GDM1 (cell line): Measurements from ENCODE around the gene GP5.

Source experiments
- DNase-seq: peaks from one replicate; lab custom pipeline; 2025; lab: John Stamatoyannopoulos, UW

GP5 gene, protein sequence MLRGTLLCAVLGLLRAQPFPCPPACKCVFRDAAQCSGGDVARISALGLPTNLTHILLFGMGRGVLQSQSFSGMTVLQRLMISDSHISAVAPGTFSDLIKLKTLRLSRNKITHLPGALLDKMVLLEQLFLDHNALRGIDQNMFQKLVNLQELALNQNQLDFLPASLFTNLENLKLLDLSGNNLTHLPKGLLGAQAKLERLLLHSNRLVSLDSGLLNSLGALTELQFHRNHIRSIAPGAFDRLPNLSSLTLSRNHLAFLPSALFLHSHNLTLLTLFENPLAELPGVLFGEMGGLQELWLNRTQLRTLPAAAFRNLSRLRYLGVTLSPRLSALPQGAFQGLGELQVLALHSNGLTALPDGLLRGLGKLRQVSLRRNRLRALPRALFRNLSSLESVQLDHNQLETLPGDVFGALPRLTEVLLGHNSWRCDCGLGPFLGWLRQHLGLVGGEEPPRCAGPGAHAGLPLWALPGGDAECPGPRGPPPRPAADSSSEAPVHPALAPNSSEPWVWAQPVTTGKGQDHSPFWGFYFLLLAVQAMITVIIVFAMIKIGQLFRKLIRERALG

DNA sequence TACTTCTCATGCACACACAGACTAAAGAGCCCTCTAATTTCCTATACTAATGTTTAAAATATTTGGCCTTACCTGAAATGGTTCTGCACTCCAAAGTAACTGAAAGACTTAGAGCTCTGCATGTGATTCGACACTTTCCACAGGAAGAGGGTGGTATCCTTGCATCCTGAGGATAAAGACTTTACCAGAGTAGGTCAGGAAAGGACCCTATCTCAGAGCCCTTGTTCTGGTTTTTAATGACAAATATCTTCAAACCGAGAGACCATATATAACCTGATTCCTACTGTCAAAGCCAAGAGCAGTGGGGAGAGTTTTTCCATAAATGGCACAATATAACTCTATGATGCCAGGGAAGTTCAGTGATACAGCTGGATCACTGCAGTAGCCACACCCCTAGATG is at the start of gene GP5:
GP5 (minus strand) TSS at position 101 of the 400 bp plus-strand sequence. CDS start 984 bp downstream, outside the sequence.
- DNase-seq: peak; percentile 30

DNA sequence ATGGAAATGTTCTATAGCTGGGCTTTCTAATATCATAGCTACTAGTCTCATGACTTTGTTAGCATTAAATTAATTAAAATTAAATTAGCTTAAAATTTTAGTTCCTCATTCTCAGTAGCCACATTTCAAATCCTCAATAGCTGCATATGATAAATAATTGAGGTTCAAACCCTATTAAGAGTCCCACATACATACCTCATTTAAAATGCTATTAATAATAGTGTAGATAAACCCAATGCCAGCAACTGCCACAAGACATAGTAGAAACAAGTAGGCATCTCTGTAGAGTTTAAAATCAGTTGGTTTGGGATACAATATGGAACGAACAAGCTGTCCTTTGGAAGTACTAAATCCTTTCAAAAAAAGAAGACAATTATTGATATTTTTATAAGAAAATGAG is 48.6 kb upstream of the GP5 start:
- no peak for DNase-seq

DNA sequence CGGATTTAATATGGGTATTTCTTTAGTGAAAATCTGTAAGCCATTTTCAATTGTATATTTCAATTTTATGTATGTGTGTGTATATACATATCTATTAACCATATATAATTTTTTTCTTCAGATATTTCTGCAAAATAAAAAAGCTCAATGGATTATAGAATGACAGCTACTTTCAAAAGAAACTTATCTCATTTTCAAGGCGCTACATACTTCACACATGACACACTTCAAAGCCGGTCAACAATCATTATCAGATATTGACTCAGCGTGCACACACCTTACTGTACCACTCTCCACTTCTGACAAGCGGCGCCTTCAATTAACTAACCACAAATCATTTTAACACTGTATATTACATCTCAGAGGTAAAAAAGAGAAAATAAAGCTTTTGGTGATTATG is 48.1 kb upstream of the GP5 start:
- DNase-seq: no peak

DNA sequence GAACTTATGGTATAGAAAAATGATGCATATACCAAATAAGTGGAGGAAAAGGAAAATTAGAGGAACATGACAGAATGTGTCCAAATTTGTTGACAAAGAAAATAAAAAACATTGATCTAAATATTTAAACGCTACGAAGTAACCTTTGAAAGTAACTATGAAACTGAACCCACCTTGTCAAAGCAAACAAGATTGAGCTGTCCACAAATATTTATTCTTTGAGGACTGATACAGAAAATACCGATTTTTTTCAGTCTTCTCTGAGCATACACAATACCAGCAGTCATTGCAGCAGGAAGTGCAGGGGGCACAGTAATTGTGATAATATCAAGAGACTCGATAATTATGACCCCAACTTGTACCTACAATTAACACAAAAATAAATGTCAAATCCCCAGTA is 47.7 kb upstream of the GP5 start:
- no peak for DNase-seq

DNA sequence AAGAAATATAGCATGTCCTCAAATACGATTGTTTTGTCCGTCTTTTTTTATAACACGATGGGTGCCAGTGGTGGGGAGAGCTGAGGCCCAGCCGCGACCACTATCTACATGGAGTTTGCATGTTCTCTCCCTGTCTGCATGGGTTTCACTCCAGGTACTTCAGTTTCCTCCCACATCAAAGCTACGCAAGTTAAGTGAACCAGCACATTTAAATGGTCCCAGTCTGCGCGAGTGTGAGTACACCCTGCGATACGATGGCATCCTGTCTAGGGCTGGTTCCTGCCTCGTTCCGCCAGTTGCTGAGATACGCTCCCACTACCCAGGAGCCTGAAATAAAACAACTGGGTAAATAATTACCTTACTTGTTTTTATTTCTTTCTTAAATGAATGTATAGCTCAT is 47.1 kb upstream of the GP5 start:
- no peak for DNase-seq

DNA sequence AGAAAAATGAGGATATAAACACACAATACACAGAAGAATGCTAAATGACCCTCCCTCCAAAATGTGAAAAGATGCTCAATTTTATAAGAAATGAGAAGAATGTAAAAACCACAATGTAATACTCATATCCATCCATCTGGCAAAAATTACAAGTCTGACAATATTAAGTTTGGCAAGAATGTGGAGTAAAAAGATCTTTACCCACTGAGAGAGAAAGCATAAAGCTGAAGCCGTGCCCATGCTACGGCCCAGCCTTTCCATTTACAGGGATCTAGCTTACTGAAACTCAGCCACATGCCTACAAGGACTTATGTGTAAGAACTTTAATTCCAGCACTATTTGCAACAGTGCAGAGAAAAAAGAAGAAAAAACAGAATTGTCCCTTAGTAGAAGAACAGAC is 44.8 kb upstream of the GP5 start:
- DNase-seq: no peak

DNA sequence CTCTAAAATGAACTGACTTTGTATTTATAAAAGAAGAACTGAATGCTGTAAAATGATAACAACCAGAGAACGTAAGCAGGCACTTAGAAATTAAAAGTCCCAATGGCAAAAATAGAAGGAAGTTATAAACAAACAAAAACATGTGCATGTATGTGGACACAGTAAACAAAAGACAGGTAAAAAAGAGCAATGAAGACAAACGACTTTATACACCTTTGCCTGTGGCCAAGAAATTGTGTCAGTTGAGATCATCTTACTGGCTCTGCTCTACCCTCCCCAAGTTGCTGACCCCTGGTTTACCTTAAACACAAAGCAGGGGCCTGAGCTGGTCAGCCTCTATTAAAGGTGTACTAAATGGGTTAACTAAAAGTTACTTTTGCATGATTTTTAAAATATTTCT is 41.7 kb upstream of the GP5 start:
- no peak for DNase-seq

DNA sequence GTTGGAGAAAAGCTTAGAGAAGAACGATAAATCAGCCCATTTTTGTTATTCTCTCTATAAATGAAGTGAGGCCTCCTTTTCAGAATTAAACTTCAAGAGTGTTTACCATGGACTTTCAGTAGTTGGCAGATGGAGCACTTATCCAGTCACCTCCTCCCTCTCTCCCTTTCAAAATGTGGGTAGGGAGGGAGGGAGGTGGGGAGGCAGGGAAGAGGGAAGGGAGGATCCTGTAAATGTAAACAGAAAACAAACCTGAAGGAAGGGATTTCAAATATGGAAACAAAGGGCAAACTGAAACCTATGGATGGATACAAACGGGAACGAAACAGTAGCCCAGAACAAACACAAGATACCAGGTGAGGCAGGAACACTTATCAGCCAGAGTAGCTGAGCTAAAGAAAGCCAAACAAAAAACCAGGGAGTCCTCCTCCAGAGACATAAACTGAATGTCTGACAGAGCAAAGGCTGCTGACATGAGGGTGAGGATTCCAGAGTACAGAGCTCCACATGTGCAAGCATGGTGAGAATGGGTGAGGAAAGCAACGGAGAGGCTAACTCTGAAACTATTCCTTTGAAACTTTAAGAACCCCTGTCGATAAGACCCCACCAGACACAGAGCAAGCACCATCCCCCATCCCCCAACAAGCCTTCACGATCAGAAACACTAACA is 41.0 kb upstream of the GP5 start:
- no peak for DNase-seq

DNA sequence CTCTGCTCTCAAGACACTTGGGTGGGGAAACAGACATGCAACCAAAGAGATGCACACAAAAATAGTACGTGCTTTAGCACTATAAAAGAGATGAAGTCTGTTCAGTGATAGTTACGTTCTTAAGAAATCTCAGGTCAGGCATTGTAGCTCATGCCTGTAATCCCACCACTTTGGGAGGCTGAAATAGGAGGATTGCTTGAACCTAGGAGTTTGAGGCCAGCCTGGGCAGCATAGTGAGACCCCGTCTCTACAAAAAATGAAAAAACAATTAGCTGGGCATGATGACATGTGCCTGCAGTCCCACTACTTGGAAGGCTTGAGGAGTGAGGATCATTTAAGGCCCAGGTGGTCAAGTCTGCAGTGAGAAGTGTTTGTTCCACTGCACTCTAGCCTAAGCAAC is 35.4 kb upstream of the GP5 start:
- no peak for DNase-seq

DNA sequence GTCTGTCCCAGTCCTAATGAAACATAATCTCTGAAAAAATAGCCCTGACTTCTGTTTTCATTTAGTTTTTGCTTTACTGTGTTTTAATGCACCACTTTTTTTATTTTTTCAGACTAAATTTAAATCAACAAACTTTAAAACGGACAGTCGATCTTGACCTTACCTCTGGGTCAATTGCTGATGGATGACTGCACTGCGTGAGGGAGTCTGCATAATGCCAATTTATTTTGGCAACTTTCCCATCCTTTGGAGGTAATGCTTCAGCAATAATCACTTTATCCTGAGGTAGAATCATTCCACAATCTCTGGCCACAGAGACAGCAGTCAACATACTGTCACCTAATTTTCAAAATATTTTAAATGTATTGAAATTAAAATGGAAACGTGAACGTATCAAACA is 32.5 kb upstream of the GP5 start:
- no peak for DNase-seq

DNA sequence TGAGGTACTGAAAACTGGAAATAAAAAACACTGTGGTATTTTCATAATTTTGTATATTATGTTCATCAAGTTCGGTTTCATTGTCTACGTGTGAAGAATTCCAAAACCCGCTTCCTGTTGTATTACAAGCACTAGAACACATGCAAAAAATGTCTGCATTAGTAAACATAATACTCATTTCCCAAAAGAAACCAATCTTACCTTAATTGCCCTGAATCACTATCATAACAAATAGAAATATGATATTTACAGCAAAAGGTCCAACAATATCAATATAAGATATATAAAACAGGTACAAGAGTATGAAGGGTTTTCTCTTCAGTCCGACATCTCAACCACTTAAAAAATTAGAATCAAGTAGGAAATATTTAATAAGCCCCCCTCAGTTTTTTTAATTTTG is 26.3 kb upstream of the GP5 start:
- DNase-seq: no peak

DNA sequence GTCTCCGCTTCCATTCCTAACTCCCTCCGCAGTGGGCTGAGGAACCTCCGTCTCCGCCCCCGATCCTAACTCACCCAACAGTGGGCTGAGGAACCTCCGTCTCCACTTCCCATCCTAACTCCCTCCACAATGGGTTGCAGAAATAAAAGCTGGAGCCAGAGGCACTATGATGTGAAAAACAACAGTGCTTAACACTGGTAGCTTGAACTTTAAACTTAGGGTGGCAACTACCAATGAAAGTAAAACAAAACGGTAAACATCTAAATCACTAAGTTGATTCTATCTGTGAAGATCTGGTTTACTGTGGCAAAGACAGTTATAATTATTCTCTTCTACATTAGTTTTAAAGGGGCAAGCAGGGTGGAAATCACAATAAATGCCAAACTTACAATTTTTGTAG is 25.9 kb upstream of the GP5 start:
- DNase-seq: no peak

DNA sequence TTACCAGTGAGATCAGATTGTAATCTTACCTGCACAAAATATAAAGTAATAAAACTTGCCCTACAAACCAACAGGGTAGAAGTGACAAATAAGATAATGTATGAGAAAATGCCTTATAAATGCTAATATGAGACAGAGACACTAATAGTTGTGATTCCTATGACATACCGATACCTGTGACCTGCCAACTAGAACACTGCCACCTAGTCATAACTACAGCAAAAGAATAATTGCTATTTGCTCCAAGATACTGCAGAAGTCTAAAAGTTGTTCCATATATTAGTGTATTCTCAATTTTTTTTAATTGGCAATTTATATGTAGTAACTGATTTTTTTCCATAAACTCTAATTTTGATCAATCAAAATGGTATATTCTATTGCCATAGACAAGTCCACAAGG is 25.3 kb upstream of the GP5 start:
- no peak for DNase-seq

DNA sequence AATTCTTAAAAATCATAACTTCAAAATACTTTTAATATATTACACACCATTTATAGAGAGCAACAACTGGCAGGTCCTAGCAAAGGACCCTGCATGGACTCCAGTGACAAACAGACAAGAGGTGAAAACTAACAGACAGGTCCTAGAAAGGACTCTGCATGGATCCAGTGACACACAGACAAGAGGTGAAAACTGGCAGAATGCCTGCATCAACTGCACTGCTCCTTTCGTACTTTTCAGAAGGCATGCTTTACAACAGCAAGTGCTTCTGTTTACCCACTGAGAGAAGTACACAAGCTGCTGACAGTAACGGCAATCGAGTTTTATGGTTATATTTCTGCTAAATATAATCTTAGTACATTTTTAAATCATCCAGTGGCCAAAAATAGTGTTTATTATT is 24.3 kb upstream of the GP5 start:
- DNase-seq: no peak

DNA sequence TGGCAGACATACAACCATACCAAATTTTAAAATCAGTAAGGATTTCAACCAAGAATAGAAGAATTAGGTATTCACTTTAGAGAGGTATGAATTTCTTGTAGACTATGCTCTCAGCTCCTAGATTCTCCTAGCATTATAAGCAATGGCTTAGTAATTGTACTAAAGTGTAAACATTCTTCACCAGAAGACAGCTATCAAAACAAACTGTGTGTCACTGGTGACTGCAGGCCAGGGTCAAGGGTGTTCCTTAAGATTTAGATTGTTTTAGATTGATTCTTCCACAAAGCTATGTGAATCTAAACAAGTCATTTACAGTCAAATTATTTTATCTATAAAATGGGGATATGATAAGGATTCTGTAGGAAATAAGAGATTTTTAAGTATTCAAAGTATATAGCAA is 23.1 kb upstream of the GP5 start:
- DNase-seq: no peak

DNA sequence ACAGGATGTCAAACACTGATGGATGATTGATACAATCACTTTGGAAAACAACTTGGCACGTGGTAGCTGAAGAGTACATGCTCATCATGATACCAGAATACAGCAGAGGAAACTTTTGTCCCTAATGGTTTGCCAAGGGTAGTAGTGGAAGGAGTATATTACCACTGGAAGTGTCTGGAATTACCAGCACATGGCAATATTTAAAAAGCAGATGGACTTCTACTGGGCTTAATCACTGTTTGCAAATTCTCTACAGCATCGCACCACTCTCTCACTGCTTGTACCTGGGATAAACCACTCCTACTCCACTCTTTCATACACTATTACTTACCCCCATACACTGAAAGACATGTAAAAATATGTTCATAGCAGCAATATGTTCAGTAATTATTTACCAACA is 19.6 kb upstream of the GP5 start:
- DNase-seq: no peak

DNA sequence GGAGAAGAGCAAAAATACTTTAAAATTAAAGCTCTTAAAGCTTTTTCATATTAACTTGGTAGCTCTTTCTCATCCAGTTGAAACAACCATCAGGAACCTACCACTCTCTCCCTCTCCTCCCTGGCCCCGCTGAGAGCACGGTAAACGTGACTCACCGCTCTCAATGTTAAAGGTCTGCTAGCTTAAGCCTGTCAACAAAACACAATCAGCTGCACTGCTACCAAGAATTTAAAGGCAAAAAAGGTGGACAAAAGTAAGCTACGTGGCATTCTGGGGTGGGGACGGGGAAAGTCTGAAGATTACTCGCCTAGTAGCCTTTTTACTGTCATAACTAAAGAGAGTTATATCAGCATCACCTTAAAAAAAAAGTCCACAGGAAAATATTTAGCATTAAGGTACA is 8.4 kb upstream of the GP5 start:
- no peak for DNase-seq

DNA sequence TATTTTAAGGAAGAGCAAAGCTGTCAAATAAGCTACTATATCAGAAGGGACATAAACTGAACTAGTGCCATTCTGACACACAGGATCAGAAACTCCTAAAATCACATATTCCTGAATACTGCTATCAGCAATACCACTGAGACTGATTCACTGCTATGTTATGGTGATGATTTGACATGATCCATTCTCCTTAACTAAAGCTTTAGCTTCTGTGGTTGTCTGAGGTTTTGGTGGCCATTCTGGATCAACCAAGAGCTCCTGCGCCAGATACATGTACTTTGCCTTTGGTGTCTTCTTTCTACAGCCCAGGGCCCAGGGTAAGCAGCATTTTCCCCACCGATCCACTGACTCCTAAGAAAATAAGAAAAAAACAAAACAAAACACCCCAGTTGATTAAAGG is 6.7 kb upstream of the GP5 start:
- no peak for DNase-seq

DNA sequence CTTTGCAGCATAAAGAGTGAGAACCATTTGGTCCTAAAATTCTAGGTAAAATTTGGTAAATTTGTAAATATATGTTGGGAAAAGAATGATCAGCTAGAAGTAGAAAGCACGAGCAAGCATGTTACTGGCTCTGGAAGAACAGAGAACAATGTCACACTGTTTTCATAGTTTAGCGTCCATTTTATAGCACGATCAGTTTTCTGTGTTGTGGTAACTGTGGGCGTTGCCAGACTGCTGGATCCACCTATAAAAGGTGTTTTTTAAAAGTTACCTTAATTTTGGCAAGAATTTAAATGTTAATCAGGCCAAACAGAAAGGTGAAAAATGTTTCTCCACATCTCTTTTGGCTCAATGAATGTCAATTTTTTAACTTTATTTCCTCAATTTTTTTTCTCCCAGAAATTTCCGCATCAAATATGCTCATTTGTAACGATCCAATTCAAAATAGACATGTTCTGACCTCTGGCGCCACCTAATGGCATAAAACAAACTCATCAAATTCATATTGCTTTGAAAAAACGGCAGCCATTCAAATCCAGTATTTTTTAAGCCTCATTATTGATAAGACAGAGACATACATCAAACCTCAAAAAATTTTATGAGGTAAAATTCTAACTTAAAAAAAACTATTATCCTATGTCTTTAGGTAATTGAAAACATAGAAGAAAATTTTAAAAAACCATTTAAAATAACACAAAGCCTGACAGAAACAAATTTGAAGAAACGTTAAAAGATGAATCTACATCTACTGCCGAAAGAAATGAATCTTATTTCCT is 5.5 kb upstream of the GP5 start:
- no peak for DNase-seq

DNA sequence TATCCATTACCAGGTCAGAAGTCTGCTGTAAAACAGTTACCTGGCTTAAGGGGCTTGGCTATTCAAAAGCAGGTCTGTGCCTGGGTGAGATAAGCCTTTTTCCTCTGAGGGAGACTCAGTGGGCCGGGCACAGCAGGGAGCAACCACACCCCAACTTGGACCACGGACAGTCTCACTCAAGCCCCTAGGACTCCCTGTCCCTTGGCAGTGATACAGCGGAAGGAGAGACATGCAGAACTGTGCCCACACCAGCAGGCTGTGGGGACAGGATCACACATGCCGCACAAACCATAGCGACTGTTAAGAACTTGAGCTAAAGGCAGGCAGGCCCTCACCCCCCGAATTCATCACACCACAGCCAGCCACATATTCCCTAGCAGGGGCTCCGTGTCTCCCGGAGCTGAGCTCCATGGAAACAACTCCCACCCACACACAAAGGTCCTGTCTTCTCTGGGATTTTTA is 2.8 kb upstream of the GP5 start:
- DNase-seq: no peak

DNA sequence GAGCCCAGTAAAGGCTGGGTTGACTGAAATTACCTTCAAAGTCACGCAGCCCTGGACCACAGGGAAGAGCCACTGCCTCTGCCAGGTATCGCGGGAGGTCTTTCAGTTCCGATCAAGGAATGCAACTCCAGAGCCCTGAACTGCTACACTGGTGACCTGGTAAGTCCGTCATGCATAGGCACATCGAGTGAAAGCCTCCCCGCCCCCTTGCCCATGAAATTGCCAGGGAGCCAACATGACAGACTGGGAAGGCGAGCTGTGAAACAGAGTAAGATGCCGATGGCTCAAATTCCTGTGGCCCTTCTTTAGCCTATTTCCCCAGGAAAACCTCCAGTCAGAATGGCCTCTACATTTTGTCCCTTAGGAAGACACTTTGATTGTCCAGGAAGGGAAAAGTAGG is 2.3 kb upstream of the GP5 start:
- DNase-seq: no peak

DNA sequence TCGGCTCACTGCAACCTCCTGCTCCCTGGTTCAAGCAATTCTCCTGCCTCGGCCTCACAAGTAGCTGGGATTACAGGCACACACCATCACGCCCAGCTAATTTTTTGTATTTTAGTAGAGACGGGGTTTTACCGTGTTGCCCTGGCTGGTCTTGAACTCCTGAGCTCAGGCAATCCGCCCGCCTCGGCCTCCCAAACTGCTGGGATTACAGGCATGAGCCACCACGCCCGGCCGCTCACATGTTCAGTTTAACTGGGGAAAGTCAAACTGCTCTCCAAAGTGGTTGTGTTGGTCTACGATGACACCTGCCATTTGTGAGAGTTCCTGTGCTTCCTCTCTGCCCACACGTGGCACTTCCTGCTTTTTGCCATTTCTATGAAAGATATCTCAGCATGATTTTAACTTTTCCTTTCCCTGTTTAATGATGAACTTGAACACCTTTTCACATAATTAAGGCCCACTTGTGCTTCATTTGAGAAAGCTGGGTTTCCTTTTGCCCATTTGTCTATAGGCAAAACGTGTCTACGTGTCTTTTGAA is 877 bp upstream of the GP5 start:
- DNase-seq: no peak
